GM23248 (cell line): ENCODE measurements around the gene ARAP3.

Source experiments
- EZH2 ChIP-seq: fragments of 200-600 bp; sonication (generic); IDR thresholded peaks from 2 replicates; pipeline ENCODE4 v1.6.1; 2018; ENCODE audit warnings: antibody characterized with exemption, mild to moderate bottlenecking; ENCODE audit not compliant: insufficient read depth, poor library complexity, severe bottlenecking
- EZH2phosphoT487 ChIP-seq: fragments of 200-600 bp; sonication (generic); IDR thresholded peaks from 2 replicates; pipeline ENCODE4 v1.6.1; 2018; ENCODE audit warnings: antibody characterized with exemption, moderate library complexity, mild to moderate bottlenecking, low read depth; ENCODE audit not compliant: insufficient read depth

- TF ChIP-seq EZH2phosphoT487 (no peak), EZH2 (no peak)
Observed at GRCh38 chr5:141615991-141616720, 65.9 kb downstream of the ARAP3 start.
